GM21825 (cell line): ENCODE data around the gene AAK1.

Source experiments
- ATAC-seq: cut with Tn5 transposase; IDR thresholded peaks from one replicate; pipeline ENCODE4 v1.9.1; 2021; ENCODE audit warnings: mild to moderate bottlenecking, moderate library complexity; ENCODE audit not compliant: unreplicated experiment

AAK1 gene

GRCh38 chr2:69547984-69548715 lies 95.4 kb downstream of the AAK1 start:
- ATAC-seq = no peak

DNA sequence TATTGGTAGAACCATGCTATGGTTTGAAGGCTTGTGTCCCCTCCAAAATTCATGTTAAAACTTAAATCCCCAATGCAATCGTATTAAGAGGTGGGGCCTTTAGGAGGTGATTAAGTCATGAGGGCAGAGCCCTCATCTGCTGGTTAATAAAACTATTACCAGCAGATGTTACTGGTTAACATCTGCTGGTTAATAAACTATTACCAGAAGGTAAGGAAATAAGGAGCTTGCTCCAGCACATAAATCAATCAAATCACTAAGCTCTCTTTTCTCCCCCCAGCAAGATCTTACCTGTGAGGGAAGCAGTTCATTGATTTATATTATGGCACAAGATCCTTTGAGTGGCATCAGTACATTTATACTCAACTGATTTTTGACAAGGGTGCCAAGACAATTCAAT lies 96.9 kb downstream of the AAK1 start:
- no peak for ATAC-seq

- no peak for ATAC-seq
Observed at GRCh38 chr2:69545477-69545932, 98.0 kb downstream of the AAK1 start.

GRCh38 chr2:69544951-69545350 lies 98.6 kb downstream of the AAK1 start:
- no peak for ATAC-seq

GRCh38 chr2:69539549-69539908 lies 104.0 kb downstream of the AAK1 start:
- no peak for ATAC-seq

DNA sequence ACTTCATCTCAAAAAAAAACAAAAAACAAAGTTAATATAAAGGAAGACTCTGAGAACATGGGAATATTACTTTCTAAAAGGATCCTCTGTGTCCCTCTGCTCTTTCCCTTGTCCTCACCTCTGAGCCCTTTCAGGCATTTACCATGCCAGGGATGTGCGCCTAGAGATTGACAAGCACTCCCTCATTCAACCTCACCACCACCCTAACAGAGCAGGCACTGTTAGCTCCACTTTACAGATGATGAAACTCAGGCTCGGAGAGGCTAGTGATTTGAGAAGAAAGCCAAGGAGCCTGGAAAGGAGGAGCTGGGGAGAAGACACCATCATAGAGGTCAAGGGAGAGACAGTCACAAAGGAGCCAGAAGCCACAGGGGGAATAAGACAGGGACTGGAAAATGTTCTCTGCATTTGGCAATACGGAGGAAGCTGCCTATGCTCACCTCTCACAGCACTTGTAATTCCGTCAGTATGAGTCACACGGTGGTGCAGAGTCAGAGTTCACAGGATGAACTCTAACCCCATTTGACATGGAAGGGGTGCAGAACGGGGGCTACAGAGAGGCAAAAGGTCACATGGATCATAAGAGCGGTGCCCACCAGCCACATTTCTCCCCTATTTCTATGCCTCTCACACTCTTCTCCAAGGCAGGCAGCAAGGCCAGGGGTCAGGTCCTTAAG lies 104.5 kb downstream of the AAK1 start:
- ATAC-seq = no peak

DNA sequence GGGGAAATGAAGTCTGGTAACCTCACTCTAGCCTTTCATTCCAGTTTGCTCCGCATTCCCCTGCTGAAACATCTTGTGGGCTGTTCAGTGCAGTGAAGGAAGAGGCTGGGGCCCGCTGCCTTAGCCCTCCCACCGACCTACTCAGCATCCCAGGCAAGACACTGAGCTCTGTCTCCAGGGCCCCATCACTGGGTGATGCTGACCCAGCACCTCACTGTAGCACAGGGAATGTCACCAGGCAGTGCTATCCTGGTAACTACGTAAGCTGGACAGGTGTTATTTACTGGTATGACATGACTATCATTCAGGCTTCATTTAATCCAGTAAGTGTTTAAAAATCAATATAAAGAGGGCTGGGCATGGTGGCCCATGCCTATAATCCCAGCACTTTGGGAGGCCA lies 105.3 kb downstream of the AAK1 start:
- ATAC-seq = no peak

- ATAC-seq = peak; percentile 63
Observed at GRCh38 chr2:69535817-69536241, 107.7 kb downstream of the AAK1 start.

DNA sequence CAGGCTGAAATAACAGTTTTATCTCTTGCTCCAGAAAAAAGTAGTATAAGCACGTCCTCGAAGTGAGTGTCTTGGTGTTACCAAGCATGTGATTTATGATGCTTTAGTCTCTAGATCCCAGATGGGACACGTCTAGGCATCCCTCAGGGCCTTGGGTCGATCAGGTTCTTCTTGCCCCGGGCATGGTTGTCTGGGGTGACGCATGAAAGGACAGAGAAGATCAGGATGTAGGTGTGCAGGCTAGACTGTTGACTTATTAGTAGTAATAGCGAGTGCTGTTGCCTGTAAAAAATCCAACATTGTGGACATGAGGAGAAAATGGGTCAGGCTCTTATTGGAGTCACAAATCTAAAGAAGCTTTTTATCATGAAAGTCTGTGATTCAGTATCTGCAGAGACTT lies 112.4 kb downstream of the AAK1 start:
- no peak for ATAC-seq

DNA sequence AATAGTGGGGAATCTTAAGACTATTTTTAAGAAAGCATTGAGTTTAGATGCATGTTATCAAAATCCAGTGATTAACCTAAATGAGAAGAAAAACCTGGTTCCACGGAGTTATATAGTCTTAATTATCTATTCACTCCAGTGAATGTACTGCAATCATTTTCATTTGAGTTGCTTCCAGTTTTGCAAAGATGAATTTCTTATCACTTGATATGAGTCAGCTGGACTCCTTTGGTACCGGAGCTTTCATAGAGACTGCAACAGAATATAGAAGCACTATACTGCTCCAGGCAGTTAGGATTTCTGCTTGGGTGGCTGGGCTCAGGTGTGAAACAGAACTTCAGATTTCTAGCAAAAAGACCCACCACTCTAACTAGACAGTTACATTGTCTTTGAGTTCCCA lies 114.1 kb downstream of the AAK1 start:
- no peak for ATAC-seq

GRCh38 chr2:69525261-69525660 lies 118.3 kb downstream of the AAK1 start:
- ATAC-seq = no peak

DNA sequence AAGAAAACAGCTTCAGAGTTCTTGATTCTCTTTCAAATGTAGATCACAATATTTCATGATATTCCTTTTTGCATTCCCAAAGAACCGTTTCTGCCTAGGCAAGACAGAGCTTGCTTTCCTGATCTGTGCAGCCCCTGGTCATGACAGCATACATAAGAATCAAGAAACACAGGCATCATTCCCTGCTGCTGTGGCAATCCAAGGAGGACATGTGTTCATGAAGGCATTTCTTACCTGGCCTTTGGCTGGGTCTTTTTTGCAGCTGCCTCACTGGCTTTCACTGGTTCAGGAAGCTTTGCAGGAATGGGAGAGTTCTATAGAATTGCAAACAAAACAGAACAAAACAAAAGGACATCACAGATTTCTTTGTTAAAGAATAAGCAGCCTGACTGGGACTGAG lies 118.7 kb downstream of the AAK1 start:
- ATAC-seq = no peak

GRCh38 chr2:69521747-69522146 lies 121.8 kb downstream of the AAK1 start:
- ATAC-seq = no peak

- ATAC-seq = no peak
Observed at GRCh38 chr2:69518841-69519240, 124.7 kb downstream of the AAK1 start.

- ATAC-seq = no peak
Observed at GRCh38 chr2:69517410-69517809, 126.1 kb downstream of the AAK1 start.

DNA sequence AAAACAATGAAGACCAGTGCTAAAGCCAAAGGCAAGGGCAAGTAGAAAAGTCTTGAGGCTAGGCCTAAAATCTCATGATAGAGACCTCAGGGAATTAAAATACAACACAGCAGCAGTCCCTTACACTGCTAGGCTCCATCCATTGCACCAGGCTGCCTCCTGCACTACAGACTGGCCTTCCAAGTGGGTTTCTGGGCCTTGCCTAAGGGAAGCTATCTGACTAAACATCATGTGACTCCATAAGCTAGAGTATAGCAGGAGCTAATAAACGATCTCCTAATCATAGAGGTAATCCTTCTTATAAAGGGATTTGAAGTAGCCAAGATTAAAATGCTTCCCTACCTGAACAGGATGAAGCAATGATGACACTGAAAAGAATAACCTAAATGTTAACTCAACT lies 128.7 kb downstream of the AAK1 start:
- ATAC-seq = no peak

DNA sequence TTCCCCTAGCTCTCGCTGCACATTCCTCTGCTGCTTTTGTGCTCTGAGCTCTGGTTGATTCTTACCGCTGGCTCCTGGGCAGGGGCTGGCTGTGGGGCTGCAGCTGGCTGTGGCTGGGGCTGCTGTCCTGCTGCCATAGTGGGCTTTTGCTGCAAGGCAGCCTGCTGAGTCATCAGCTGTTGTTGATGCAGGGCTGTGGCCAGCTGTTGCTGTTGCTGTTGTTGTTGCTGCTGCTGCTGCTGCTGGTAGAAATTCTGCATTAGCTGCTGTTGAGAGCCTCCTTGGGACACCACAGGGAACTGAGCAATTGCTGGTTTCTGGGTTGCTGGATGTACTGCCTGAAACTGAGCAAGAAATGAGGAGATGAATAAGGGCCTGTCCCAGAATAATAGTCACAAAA lies 129.1 kb downstream of the AAK1 start:
- ATAC-seq = no peak

GRCh38 chr2:69512446-69512845 lies 131.1 kb downstream of the AAK1 start:
- no peak for ATAC-seq

DNA sequence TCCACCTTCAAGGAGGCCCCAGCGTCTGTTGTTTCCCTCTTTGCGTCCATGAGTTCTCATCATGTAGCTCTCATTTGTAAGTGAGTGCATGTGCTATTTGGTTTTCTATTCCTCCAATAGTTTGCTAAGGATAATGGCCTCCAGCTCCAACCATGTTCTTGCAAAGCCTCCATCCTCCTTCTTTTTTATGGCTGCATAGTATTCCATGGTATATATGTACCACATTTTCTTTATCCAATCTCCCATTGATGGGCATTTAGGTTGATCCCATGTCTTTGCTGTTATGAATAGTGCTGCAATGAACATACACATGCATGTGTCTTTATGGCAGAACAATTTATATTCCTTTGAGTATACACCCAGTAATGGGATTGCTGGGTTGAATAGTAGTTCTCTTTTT lies 133.3 kb downstream of the AAK1 start:
- no peak for ATAC-seq

DNA sequence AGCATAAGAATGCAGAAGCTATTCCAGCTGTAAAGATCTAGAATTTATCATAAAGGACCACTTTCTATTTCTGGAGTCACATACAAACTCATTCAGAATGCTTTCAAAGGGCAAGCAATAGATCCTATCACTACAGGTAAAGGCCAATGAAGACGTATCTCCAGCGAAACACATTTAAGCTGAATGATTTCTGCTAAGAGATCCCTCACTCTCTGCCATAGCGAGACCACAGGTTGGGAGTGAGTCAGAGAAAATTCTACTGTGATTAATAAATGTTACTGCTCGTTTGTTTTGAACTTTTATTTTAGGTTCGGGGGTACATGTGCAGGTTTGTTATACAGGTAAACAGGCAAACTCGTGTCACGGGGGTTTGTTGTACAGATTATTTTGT lies 133.8 kb downstream of the AAK1 start:
- no peak for ATAC-seq

DNA sequence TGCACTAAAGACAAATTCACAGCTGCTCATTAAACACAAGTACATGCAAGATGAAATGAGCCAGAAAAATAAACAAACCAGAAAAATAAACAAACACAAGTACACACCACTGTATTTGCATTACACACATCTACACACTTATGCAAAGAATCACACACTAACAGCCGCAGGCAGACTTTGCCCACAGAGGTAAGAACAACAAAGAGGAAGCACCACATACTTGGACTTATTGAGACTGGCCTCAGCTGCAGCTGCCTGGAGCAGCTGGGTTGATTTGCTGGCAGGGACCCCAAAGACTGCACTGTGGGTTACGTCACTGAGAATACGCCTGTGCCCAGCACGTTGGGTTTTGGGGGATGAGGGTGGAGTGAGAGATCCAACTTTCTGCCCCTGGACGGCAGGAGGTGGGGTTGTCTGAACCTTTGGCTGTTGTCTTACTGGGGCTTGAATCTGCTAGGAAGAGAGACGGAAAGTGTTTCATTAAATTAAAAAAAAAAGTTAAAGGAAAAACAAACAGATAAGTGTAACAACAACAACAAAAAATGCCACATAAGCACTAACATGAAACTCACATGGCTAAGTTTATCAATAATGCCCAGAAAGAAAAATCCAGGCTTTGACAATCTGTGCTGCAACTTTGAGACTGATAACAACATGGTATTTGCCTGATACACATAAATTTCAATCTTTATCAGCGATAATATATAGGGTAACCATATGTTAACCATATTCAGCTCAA lies 134.4 kb downstream of the AAK1 start:
- ATAC-seq = no peak

GRCh38 chr2:69505710-69506109 lies 137.8 kb downstream of the AAK1 start:
- no peak for ATAC-seq
